K562 (cell line): ENCODE results near the gene ZNF577. TPM values are rescaled to one million over a fixed set of nuclear protein-coding genes. Genes with fewer than 3 reads are reported as not detected.
A peak's percentile ranks its signal among the peaks of the same experiment; 100 is the strongest.

Experiments
- CBX8 ChIP-seq: fragments of 200-600 bp; sonication (generic); IDR thresholded peaks from 2 replicates; pipeline ENCODE4 v1.6.1; 2012; ENCODE audit warnings: borderline replicate concordance, mixed run types, low read depth, mild to moderate bottlenecking, moderate library complexity, mixed read lengths, low read length, control low read depth, inconsistent platforms; ENCODE audit not compliant: poor library complexity, severe bottlenecking; ENCODE audit errors: extremely low read depth
- CLOCK ChIP-seq: fragments of 250-450 bp; sonication (Bioruptor Pico); IDR thresholded peaks from 2 replicates; pipeline ENCODE4 v1.4.0; 2020; ENCODE audit warnings: mild to moderate bottlenecking, moderate library complexity, borderline replicate concordance
- ETS1 ChIP-seq: conservative IDR thresholded peaks from 2 replicates; pipeline ENCODE4 v1.6.1; 2011; ENCODE audit warnings: low read depth, mild to moderate bottlenecking, low read length; ENCODE audit not compliant: control insufficient read depth
- IRF9 ChIP-seq: fragments of 450-650 bp; IDR thresholded peaks from 2 replicates; pipeline ENCODE4 v1.6.1; 2016; ENCODE audit warnings: missing biosample characterization, missing genetic modification characterization
- JUN ChIP-seq, 2 experiments: sonication (generic) in 1 of 2; formaldehyde crosslinking in 1 of 2; IDR thresholded peaks; 2 replicates each; pipeline versions ENCODE4 v1.6.1 to v1.8.0; 2012 to 2022; ENCODE audit warnings: borderline replicate concordance in 2 of 2, mild to moderate bottlenecking in 2 of 2, improper control_type of control experiment in 1 of 2, low read depth in 1 of 2, low read length in 1 of 2, missing genetic modification reagents in 1 of 2
- LARP7 ChIP-seq: fragments of 450-650 bp; IDR thresholded peaks from 2 replicates; pipeline ENCODE4 v1.6.1; 2016
- MCM7 ChIP-seq, 2 experiments: fragments of 450-650 bp; IDR thresholded peaks; 2 replicates each; pipeline ENCODE4 v1.6.1; 2016 to 2018
- MTA3 ChIP-seq: fragments of 450-650 bp; formaldehyde crosslinking; IDR thresholded peaks from 2 replicates; pipeline ENCODE4 v1.6.1; 2017; ENCODE audit warnings: mild to moderate bottlenecking, borderline replicate concordance
- PHB ChIP-seq: fragments of 250-450 bp; sonication (Bioruptor Pico); IDR thresholded peaks from 2 replicates; pipeline ENCODE4 v1.5.0; 2021
- RBM14 ChIP-seq: fragments of 200-400 bp; formaldehyde crosslinking; IDR thresholded peaks from 2 replicates; pipeline ENCODE4 v1.6.1; 2018; ENCODE audit warnings: low read depth, mild to moderate bottlenecking, low read length, moderate library complexity, borderline replicate concordance; ENCODE audit not compliant: insufficient read depth
- SIN3B ChIP-seq: fragments of 450-650 bp; IDR thresholded peaks from 2 replicates; pipeline ENCODE4 v1.6.1; 2017; ENCODE audit warnings: low read depth, mild to moderate bottlenecking, moderate library complexity
- TRIM25 ChIP-seq: fragments of 450-650 bp; IDR thresholded peaks from 2 replicates; pipeline ENCODE4 v1.7.0; 2016; ENCODE audit warnings: borderline replicate concordance
- TSC22D4 ChIP-seq: fragments of 450-650 bp; IDR thresholded peaks from 2 replicates; pipeline ENCODE4 v1.6.1; 2016; ENCODE audit warnings: missing genetic modification characterization, missing biosample characterization, control low read depth
- YBX1 ChIP-seq: fragments of 450-650 bp; IDR thresholded peaks from 2 replicates; pipeline ENCODE4 v1.7.1; 2016; ENCODE audit warnings: mild to moderate bottlenecking
- ZBTB26 ChIP-seq: fragments of 450-650 bp; formaldehyde crosslinking; IDR thresholded peaks from 2 replicates; pipeline ENCODE4 v1.4.0; 2022; ENCODE audit warnings: missing genetic modification characterization
- ZFP30 ChIP-seq: fragments of 250-450 bp; sonication (Bioruptor Pico); IDR thresholded peaks from 2 replicates; pipeline ENCODE4 v1.8.0; 2022; ENCODE audit warnings: moderate library complexity, mild to moderate bottlenecking, inconsistent platforms, borderline replicate concordance
- ZNF584 ChIP-seq: fragments of 200-800 bp; sonication (Bioruptor generic); IDR thresholded peaks from 2 replicates; pipeline ENCODE4 v1.6.1; 2016; ENCODE audit warnings: low read depth, mild to moderate bottlenecking, missing genetic modification characterization, missing compliant biosample characterization
- ZNF778 ChIP-seq: fragments of 450-650 bp; formaldehyde crosslinking; IDR thresholded peaks from 2 replicates; pipeline ENCODE4 v1.4.0; 2020; ENCODE audit warnings: mild to moderate bottlenecking, moderate library complexity
- polyA plus RNA-seq, 8 experiments: library from polyadenylated mRNA; depleted of rRNA in 4 of 8; stranded (reverse) in 5 of 8; unstranded in 3 of 8; fragments of >200 nt; fragmentation: Nextera tagmentation in 2 of 8; fragmentation: Illumina TruSeq in 1 of 8; extraction: Ambion mirVana in 2 of 8; extraction: Trizol in 1 of 8; gene quantifications; 2 replicates each; pipeline versions ENCODE4 v1.2.1 to v1.2.3, GENCODE V29; 2011 to 2014; ENCODE audit warnings: inconsistent platforms in 1 of 8, missing spikeins in 1 of 8
- total RNA-seq, 7 experiments: library from RNA; depleted of rRNA in 6 of 7; stranded (reverse); fragments of >200 nt in 6 of 7; fragmentation: Illumina TruSeq in 2 of 7; extraction: Trizol in 2 of 7; gene quantifications; 2 replicates each; pipeline versions ENCODE4 v1.2.1 to v1.2.3, GENCODE V29; 2011 to 2021; ENCODE audit warnings: low replicate concordance in 1 of 7

ZNF577 gene
- total and polyA plus RNA-seq, 9 of the 15 experiments (the other 6 are each of a cell fraction or from before 2014, with no cell fraction given) = 1.3 to 12.7 (median 7.0) TPM

- TF ChIP-seq TRIM25 = no peak
- no peak for TF ChIP-seq TSC22D4 (tag)
- TF ChIP-seq CBX8 = no peak
- TF ChIP-seq JUN (IDR thresholded peaks at IDR 0.05; ENCODE audit: borderline replicate concordance, low read depth, low read length) = peak; percentile 37; the same call in 1 of the 2 replicates
- TF ChIP-seq JUN (CRISPR knock-in tag; IDR thresholded peaks at IDR 0.05; ENCODE audit: borderline replicate concordance) = no peak
- no peak for TF ChIP-seq ZFP30
- no peak for TF ChIP-seq CLOCK (CRISPR knock-in tag)
- no peak for TF ChIP-seq YBX1
- peak; percentile 92; the same call in 1 of the 2 replicates for TF ChIP-seq ETS1
- no peak for TF ChIP-seq MCM7 (IDR thresholded peaks at IDR 0.05)
- TF ChIP-seq SIN3B = no peak; the same call in 1 of the 2 replicates
- TF ChIP-seq RBM14 = no peak
- TF ChIP-seq LARP7 = no peak; the same call in 1 of the 2 replicates
- TF ChIP-seq PHB (CRISPR knock-in tag) = no peak
- TF ChIP-seq ZNF584 = peak; percentile 90
- peak; percentile 61; the same call in 1 of the 2 replicates for TF ChIP-seq MTA3
- no peak for TF ChIP-seq IRF9 (tag)
- TF ChIP-seq ZBTB26 (CRISPR knock-in tag) = 0 out of 2 replicates have a peak, but pooled peaks have one; percentile 52
- TF ChIP-seq ZNF778 (CRISPR knock-in tag) = no peak
These were observed 16.8 kb upstream of the ZNF577 start, which contains the start of gene ZNF649 (continued) for GRCh38 chr19:51904331-51905165.
